ENCODE data around the gene SLC24A4. TPM values are rescaled to one million over a fixed set of nuclear protein-coding genes. Genes with fewer than 3 reads are reported as not detected.

The SLC24A4 gene
- total and polyA plus RNA-seq, 12 donors: 0.08 to 0.74 (median 0.24) TPM

GRCh38 chr14:92421751-92422150, 98.8 kb downstream of the SLC24A4 start:
- ATAC-seq (no peak), DNase-seq (no peak)
- Histone ChIP-seq H3K36me3 (no peaks in the 10 kb centered on the region), H3K4me3 (no peak overlapping the region), H3K27ac (no peak overlapping the region), H3K4me1 (peaks cover 0 to 16% (median 0%) of the 10 kb centered on the region in 9 donors), H3K27me3 (no peaks in the 10 kb centered on the region), H3K9me3 (no peaks in the 10 kb centered on the region)
- intact Hi-C loops (cut with DNase I): no loop called here
- no peak for TF ChIP-seq CTCF (IDR thresholded peaks at IDR 0.05)
- 41 to 49% methylated on average over 6 of the region's 6 CpGs for WGBS, 2 donors

- TF ChIP-seq CTCF (IDR thresholded peaks at IDR 0.05): no peak
- no peaks in the 10 kb centered on the region for H3K9me3 ChIP-seq
- intact Hi-C loops (cut with DNase I): no loop called here
- no peaks in the 10 kb centered on the region for H3K36me3 ChIP-seq
- no peak for ATAC-seq
- peaks cover 0 to 7% (median 0%) of the 10 kb centered on the region in 9 donors for H3K4me1 ChIP-seq
- no peaks in the 10 kb centered on the region for H3K27me3 ChIP-seq
- no peak overlapping the region for H3K27ac ChIP-seq
- H3K4me3 ChIP-seq: no peak overlapping the region
- DNase-seq: no peak
These were observed 102.1 kb downstream of the SLC24A4 start for GRCh38 chr14:92425101-92425500.

GRCh38 chr14:92426237-92426636, 103.3 kb downstream of the SLC24A4 start:
- intact Hi-C loops (cut with DNase I): no loop called here

GRCh38 chr14:92427096-92427495, 104.1 kb downstream of the SLC24A4 start:
- no peak for ATAC-seq
- DNase-seq: no peak
- H3K27ac ChIP-seq: no peak overlapping the region

More at GRCh38 chr14:92426237-92426636, 103.3 kb downstream of the SLC24A4 start:
- WGBS, 2 donors: 44 to 47% methylated on average over 4 of the region's 4 CpGs
- no peak overlapping the region for H3K4me3 ChIP-seq
- no peak for TF ChIP-seq CTCF (IDR thresholded peaks at IDR 0.05)
- H3K27ac ChIP-seq: no peak overlapping the region
- peaks cover 0 to 1% (median 0%) of the 10 kb centered on the region in 7 donors for H3K27me3 ChIP-seq
- H3K9me3 ChIP-seq: no peaks in the 10 kb centered on the region
- ATAC-seq: no peak
- H3K36me3 ChIP-seq: no peaks in the 10 kb centered on the region
- no peak for DNase-seq
- peaks cover 0 to 7% (median 0%) of the 10 kb centered on the region in 9 donors for H3K4me1 ChIP-seq

More at GRCh38 chr14:92427096-92427495, 104.1 kb downstream of the SLC24A4 start:
- Histone ChIP-seq H3K36me3 (no peaks in the 10 kb centered on the region), H3K4me3 (no peak overlapping the region), H3K27me3 (peaks cover 0 to 5% (median 0%) of the 10 kb centered on the region in 7 donors), H3K9me3 (no peaks in the 10 kb centered on the region), H3K4me1 (peaks cover 0 to 7% (median 0%) of the 10 kb centered on the region in 9 donors)
- TF ChIP-seq CTCF (IDR thresholded peaks at IDR 0.05): no peak
- WGBS, 2 donors: 85% methylated on average over 3 of the region's 3 CpGs
- intact Hi-C loops (cut with DNase I): no loop called here

Data from heart right ventricle (tissue), 16 donors.